ENCODE measurements around the gene CDKL2.
"Not testable (repeated sequence)": the region's sequence is repeated elsewhere in the genome, so short reads cannot be mapped to it uniquely, and the experiment has no call there.

GRCh38 chr4:75537308-75537707 is 93.0 kb downstream of the CDKL2 start:
- TF ChIP-seq CTCF (IDR thresholded peaks at IDR 0.05); POLR2AphosphoS5 (IDR thresholded peaks at IDR 0.05; ENCODE audit: low read depth, low read length): not testable (repeated sequence)
